Mucosa of gallbladder (tissue), 1 donor: ENCODE measurements around the gene CBFA2T2. TPM values are rescaled to one million over a fixed set of nuclear protein-coding genes. Genes with fewer than 3 reads are reported as not detected.
"Not testable (repeated sequence)": the region's sequence is repeated elsewhere in the genome, so short reads cannot be mapped to it uniquely, and the experiment has no call there.

Experiments used
- DNase-seq: peaks from one replicate; pipeline ENCODE4 v3.0.0-alpha.2; 2020; ENCODE audit warnings: low spot score
- total RNA-seq: library from RNA; stranded (reverse); gene quantifications from one replicate; pipeline ENCODE4 v1.2.1, GENCODE V29; 2021
- donor health status: DM: no; HTN: no; CAD: no.

Gene CBFA2T2
- total RNA-seq, 1 donor from 2014 or later: 21.2 TPM

DNA sequence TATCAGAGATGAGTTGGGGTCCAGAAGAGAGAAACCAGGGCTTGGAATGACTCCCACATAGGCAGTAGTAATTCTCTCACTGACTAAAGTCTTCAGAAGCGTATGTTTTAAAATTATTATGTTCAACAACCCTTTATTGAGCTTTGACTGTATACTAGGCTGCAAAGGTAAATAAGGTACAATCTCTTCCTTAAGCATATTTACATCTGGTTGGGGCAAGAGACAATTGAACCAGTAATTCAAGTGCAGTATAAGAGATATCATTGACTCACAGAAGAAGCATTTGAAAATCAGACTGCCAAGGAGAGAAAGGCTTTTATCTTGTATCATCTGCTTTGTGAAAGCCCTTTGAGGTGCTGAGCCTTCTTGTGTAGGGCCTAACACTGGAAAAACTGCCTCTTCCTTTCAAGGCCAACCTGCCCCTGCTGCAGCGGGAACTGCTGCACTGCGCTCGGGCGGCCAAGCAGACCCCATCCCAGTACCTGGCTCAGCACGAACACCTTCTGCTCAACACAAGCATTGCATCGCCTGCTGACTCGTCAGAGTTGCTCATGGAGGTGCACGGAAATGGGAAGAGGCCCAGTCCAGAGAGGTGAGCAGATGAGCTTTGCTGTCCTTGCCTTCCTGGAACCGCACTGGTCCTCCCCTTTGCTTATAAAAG, 132.9 kb downstream of the CBFA2T2 start:
- no peak for DNase-seq

DNA sequence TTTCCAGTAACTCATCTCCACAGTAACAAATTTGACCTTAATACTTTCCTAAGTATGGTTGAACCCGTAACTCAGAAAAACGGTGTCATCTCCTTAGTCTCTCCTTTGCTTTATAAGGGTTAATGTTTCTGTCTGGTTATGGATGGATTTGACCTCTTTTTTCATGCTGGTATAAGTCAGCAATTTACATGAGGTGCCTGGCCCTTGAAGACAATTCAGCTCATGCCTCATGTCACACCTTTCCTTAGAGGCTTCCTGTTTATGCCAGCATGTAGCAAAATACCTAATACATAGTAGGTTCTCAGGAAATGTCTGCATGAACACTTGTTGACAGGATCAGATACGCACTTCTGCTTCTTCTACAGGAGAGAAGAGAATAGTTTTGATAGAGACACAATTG, 134.5 kb downstream of the CBFA2T2 start:
- DNase-seq: no peak

DNA sequence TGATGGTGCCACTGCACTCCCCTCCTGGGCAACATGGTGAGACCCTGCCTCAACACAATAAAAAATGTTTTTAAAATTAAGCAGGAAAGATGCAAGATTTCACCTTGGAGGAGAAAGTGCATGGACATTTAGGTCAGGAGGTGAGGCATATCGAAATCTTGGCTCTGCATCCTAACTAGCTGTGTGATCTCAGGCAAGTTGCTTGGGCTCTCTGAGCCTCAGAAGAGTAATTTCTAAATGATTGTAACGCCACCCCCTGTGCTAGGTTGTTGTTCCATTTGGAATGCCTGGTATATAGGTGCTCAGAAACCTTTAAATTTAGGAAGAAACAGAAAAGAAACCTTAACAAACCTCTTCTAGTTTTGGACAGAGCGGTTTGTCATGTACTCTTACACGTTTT, 136.3 kb downstream of the CBFA2T2 start:
- no peak for DNase-seq

DNA sequence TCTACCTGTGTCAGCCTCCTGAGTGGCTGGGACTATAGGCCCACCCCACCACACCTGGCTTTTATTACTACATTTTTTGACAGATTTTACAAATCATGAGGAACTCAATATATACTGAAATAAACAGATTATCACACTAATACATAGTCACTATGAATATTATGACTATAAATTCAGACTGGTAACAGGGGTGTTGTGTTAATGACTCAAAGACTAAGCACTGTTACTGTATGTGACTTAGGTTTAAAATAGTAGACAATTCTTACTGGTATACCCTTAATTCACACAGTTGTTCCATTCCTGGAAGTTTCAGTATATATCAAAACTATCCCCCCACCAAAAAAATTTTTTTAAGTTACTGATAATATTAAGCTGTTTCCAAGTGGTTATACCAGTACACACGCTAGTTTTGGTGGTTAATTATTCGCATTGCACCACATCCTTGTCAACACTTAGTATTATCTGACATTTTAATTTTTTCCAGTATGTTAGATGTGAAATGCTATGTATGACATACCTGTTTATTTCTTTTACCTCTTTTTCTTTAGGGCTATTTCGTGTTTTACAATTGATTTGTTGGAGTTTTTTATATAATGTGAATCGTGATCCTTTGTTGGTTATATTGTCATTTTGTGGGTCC, 137.8 kb downstream of the CBFA2T2 start:
- DNase-seq: no peak

DNA sequence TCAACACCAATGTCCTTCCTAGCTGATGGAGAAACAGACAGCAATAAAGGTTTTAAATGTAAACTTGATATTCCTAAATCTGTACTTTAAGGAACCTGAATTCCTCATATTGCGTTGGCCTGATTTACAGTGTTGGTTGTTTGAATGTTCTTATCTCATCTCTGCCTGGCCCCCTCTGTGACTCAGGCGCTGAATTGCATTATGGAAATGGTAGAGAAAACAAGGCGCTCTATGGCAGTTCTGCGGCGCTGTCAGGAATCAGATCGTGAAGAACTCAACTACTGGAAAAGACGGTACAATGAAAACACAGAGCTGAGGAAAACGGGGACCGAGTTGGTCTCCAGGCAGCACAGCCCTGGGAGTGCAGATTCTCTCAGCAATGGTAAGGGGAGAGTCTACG, 139.6 kb downstream of the CBFA2T2 start:
- DNase-seq: no peak

DNA sequence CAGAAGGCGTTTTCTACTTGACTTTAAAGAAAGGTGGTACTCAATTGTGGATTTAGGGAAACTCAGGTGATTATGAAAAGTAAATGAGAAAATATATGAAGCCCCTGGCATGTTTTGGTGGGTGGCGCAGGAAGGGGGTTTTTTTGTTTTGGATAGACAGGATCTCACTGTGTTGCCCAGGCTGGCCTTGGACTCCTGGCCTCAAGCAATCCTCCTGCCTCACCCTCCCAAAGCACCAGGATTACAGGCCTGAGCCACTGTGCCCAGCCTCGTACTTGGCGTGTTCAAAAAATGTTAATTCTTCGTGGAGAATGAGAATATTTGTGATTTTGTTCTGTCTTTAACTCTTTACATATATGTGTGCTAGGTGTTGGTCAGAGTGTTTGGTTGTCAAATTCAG, 140.1 kb downstream of the CBFA2T2 start:
- DNase-seq: no peak

DNA sequence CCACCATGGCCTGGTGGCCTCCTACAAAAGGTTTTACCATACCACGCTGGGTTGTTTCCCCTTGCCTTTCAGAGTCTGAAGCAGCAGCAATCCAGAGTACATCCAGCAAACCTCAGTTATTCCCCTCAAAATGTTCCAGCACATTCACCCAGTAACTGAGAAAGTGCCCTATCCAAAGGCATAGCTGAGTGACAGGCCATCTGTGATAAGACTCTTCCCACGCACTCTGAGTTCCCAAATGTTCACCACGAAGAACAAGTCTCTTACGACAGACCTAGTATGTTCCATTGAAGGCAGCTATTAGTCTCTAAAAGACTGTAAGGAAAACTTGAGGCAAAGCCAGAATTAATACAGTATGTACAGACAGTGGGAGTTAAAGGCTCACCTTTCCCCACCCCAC, 140.6 kb downstream of the CBFA2T2 start:
- DNase-seq: no peak

DNA sequence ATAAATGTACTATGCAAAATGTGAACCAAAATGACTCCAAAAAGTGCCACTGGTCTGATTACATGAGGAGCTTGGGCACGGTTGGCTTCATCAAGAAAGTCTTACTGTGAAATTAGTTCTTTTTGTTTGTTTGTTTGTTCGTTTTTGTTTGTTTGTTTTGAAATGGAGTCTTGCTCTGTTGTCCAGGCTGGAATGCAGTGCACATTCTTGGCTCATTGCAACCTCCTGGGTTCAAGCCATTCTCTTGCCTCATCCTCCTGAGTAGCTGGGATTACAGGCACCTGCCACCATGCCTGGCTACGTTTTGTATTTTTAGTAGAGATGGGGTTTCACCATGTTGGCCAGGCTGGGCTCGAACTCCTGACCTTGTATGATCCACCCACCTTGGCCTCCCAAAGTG, 142.0 kb downstream of the CBFA2T2 start:
- DNase-seq: not testable (repeated sequence)

DNA sequence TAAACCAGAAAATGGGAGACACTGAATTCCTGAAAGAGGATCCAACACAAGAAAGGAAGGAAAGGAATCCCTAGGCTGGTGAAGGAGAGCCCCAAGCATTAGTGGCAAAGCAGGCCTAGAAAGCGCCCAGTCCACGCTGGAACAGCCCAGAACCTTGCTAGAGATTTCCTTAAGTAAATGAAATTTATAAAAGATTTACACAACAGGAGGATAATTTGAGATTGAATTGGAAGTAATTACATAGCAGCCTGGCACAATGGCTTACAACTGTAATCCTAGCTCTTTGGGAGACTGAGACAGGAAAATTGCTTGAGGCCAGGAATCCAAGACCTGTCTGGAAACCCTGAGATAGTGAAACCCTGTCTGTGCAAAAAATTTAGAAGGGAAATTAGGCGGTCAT, 145.4 kb downstream of the CBFA2T2 start:
- no peak for DNase-seq

DNA sequence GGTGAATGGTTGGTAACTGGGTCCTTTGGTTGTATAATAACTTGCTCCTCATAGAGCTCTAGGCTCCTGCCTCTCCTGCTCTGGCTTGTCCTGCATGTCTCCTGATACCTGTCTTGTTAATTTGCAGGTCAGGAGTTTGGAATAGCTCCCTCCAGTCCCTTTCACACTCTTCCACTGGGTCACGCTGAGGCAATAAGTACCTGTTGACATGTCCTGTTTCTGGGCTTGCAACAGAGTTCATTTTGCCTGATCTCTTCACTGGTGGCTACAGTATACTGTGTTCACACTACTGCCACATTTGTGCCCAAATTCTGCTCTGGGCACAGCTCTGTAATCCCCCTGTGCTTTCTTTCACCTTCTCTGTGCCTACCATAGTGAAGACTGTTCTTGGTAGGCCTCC, 146.9 kb downstream of the CBFA2T2 start:
- no peak for DNase-seq

DNA sequence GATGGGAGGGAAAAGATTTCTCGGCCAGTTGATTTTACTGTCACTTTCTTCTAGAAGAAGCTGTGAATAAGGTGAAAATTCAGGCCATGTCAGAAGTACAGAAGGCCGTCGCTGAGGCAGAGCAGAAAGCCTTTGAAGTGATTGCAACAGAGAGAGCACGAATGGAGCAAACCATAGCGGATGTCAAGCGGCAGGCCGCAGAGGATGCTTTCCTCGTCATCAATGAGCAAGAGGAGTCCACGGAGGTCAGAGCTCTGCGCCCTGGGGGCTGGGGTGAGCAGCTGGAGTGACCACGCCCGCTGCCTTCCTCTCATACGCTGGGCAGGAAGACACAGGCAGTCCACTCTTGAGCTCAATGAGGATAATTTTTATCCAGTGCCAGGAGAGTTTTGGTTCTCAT, 150.4 kb downstream of the CBFA2T2 start:
- no peak for DNase-seq

DNA sequence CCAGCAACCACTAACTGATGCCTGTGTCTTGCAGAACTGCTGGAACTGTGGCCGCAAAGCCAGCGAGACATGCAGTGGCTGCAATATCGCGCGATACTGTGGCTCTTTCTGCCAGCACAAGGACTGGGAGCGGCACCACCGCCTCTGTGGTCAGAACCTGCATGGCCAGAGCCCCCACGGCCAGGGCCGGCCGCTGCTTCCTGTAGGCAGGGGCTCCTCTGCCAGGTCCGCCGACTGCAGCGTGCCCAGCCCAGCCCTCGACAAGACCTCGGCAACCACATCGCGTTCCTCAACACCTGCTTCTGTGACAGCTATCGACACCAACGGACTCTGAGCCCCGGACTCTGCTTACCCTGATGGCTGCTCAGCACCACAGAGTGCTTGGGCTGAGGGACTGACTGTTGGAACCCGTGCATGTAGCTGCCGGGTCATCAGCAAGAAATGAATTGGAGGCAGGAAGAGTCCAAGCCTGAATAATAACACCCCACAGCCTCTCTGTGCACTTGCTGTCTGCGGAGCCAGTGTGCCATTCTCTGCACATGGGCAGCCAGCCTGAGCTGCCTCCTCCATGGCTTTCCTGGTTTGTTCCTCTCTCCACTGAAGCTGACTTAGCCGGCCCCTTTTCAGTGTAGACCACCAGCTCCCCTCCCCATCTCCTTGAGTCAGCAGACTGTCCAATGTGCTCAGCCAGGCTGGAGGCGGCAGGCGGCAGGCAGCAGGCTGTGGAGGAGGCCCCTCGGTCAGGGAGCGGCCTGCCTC, 154.6 kb downstream of the CBFA2T2 start:
- no peak for DNase-seq

DNA sequence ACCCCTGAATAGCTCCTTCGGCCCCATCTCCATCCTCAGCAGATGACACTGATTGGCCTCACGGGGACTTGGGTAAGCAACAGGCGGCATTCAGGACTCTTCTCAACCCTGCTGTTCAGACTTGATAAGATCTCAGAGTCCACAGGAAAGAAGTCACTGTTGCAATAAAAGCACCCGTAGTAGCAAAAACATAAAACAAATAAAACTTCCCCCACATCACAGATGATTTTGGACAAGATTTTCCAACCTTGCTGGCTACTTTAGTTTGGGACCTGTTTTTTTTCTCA, 155.1 kb downstream of the CBFA2T2 start:
- no peak for DNase-seq

DNA sequence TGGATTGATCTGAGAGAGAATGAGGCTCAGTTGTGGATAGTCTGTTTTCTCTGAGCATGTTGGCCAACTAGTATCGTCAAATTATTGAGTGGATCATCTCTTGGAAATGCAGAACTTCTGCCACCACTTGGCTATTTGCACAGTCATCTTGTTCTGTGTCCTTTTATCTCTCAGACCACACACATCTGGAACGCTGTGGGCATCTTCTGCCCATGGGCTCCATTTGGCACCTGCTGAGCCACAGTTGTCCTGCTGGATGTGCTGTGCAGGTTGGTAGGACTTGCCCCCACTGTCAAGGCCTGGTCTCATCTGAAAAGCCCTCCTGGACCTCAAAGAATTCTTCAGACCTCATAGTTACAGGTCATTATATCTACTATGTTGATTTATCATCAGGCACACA, 155.5 kb downstream of the CBFA2T2 start:
- DNase-seq: no peak

DNA sequence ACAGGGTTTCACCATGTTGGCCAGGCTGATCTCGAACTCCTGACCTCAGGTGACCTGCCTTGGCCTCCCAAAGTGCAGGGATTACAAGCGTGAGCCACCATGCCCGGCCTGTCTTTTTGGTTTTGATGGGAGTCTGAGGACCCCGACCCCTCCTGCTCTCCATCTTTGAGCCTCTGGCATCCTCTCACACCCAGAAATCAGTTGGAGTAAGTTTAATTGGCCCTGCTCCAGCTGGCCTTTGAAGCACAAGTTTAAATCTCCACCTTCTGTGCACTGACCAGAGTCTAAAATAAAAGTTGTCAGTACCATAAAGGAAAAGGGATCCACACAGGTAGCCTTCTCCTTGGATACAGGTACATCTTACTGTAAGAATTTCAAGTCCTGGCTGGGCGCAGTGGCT, 156.3 kb downstream of the CBFA2T2 start:
- no peak for DNase-seq

DNA sequence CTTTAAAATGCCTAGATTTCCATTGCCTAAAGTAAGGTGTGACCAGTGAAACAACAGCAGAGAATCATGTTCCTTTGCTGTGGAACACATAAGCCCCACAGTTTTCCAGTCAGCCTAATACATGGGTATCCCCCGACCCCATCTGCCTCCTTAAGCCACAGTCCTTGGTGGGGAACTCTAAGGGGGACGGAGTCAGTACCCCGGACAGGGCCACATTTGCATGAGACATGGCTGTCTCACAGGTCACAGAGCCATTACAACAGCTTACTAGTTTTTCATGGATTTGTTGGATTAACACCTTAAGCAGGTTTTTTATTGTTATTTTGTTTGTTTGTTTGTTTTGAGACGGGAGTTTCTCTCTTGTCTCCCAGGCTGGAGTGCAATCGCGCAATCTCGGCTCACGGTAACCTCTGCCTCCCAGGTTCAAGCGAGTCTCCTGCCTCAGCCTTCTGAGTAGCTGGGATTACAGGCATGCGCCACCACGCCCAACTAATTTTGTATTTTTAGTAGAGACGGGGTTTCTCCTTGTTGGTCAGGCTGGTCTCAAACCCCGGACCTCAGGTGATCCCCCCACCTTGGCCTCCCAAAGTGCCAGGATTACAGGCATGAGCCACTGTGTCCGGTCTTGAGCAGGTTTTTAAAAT, 157.2 kb downstream of the CBFA2T2 start:
- DNase-seq: not testable (repeated sequence)

DNA sequence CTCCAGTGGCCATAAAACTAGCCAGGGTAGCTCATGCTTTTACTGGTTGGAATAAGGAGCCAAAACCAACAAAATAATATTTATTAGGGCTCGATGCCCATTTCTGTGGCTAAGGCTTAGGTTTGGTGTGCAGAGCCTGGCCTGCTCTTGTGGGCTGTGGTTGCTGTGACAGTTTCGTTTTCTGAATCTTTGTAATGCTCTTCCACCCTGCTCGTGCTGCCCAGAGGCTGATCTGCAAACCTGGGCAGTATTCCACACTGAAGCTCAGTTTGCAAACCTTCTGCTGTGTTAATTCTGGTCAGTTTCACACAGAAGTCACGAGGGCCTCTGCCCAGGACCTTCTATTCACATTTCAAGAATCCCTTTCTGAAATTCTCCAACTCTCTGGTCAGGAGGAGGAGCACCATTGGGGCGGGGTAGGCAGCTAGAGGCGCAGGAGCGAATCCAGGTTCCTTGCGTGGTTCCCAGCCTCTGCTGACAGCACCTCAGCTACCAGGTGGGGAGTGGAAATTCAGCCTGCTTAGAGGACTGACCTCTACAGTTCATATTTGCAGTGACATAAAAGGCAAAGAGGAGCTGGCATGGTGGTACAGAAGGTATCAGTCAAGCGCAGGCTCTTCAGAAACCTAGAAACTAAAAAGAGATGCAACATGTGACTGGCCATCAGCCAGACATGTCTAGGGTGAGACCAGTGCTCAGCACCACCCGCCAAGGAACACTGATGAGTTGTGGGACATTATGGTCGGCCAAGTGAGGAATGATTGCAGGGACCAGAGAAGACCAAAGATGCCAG, 157.9 kb downstream of the CBFA2T2 start:
- no peak for DNase-seq

DNA sequence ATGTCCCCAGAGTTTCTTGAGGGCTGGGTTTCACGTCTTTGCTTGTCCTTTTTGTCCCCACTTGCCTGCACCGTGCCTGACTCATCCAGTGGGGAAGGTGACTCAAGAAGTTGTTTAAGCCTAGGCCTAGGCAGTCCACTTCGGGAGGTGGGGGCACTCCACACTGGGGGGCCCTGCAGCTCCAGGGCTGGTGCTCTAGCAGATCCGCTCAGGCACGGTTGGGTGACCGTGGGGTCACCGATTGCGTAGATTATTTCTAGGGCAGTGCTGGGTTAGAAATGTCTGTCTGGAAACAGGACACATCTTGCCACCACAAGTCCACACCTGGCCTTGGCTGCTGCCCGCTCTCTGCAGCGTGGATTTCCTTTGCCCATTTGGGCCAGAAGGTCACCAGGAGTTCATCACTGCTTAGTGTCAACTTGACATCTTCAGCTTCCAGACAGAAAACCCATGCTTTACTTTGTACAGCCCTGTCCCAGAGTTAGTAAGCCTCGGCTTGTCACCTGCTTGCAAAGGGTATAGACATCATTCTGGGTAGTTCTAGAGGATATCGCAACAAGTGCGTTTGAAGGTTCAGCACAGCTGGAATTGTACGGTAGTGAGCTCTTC, 158.6 kb downstream of the CBFA2T2 start:
- DNase-seq: no peak

DNA sequence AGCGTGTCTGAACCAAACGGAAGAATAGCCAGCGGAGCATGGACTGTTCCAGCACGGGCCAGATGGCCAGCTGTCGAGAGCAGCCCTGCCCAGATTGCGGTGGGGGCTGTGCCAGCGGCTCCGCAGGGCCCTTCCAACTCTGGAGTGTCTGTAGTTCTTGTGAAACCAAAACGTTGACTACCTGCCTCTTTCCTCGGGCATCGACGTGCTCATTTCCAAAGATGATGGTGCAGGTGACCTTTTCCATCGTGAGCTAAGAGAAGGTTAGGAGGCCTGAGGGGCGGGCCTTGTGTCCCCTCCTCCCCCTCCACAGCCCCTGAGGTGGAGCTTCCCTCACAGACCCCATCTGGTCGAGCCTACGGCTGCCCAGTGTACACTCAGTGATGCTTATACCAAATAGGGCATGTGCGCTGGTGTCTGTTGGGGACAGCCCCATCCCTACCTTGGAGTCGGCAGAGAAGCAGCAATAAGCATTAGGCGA, 159.3 kb downstream of the CBFA2T2 start:
- DNase-seq: no peak

DNA sequence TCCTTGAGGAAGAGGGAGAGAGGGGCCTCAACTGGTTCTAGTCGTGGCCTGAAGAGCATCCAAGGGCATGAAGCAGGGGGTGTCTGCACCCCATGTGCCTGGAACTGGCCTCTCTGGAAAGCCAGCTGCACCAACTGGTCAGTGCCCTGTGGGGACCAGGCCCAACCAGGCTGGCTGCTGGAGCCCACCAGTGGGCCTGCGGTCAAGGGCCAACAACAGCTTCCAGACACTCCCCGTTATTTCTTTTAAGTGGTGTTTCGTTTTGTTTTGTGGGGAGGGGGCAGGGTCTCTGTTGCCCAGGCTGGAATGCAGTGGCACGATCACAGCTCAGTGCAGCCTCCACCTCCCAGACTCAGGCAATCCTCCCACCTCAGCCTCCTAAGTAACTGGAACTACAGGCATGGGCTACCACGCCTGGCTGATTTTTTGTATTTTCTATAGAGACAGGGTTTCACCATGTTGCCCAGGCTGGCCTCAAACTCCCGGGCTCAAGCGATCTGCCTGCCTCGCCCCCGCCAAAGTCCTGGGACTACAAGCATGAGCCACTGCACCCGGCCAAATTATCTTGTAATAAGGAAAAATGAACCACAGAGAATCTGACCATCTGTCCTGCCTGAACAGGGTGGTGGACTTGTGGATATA, 160.3 kb downstream of the CBFA2T2 start:
- no peak for DNase-seq
